Mucosa of rectum (tissue), 2 donors: Measurements from ENCODE around the gene SLC39A7.

ENCODE experiments used
- H3K27ac ChIP-seq, 2 donors: one replicate each; pipeline ENCODE4 v1.7.0; 2013; ENCODE audit warnings: inconsistent platforms in 2 of 2, low read depth in 2 of 2, low read length in 2 of 2
- H3K27me3 ChIP-seq, 2 donors: one replicate each; pipeline ENCODE4 v1.7.0; 2013; ENCODE audit warnings: low read length in 2 of 2; ENCODE audit not compliant: control insufficient read depth in 2 of 2, insufficient read depth in 2 of 2
- H3K36me3 ChIP-seq, 2 donors: one replicate each; pipeline ENCODE4 v1.7.0; 2013; ENCODE audit warnings: low read length in 2 of 2; ENCODE audit not compliant: control insufficient read depth in 2 of 2, insufficient read depth in 2 of 2
- H3K4me1 ChIP-seq, 2 donors: one replicate each; pipeline ENCODE4 v1.7.0; 2013; ENCODE audit warnings: low read length in 2 of 2, mild to moderate bottlenecking in 1 of 2; ENCODE audit not compliant: control insufficient read depth in 2 of 2, insufficient read depth in 2 of 2
- H3K4me3 ChIP-seq, 2 donors: one replicate each; pipeline ENCODE4 v1.7.0; 2013; ENCODE audit warnings: low read length in 2 of 2
- H3K9ac ChIP-seq, 2 donors: one replicate each; pipeline ENCODE4 v1.7.0; 2013; ENCODE audit warnings: low read length in 2 of 2, low read depth in 1 of 2, mild to moderate bottlenecking in 1 of 2
- H3K9me3 ChIP-seq, 2 donors: one replicate each; pipeline ENCODE4 v1.7.0; 2013; ENCODE audit warnings: low read length in 2 of 2; ENCODE audit not compliant: control insufficient read depth in 2 of 2
- donor health status: healthy.
- donor health status: Normal muscosa, but diverticular disease.

The SLC39A7 gene

GRCh38 chr6:33205191-33206026 lies 4.7 kb downstream of the SLC39A7 start:
- H3K4me3 ChIP-seq: peak overlapping the region; percentile 83 to 85
- H3K9ac ChIP-seq: peak overlapping the region; percentile 84 to 90
- H3K4me1 ChIP-seq: peaks cover 33 to 37% of the 10 kb centered on the region in 2 donors
- H3K36me3 ChIP-seq: peaks cover 27 to 30% of the 10 kb centered on the region in 2 donors
- H3K27ac ChIP-seq: peak overlapping the region in 1 of 2 donors; percentile 80
- no peaks in the 10 kb centered on the region for H3K9me3 ChIP-seq
- H3K27me3 ChIP-seq: no peaks in the 10 kb centered on the region

GRCh38 chr6:33206027-33206863 lies 5.6 kb downstream of the SLC39A7 start:
- no peaks in the 10 kb centered on the region for H3K27me3 ChIP-seq
- H3K36me3 ChIP-seq: peaks cover 30 to 31% of the 10 kb centered on the region in 2 donors
- no peak overlapping the region for H3K9ac ChIP-seq
- no peak overlapping the region for H3K27ac ChIP-seq
- H3K9me3 ChIP-seq: no peaks in the 10 kb centered on the region
- no peak overlapping the region for H3K4me3 ChIP-seq
- H3K4me1 ChIP-seq: peaks cover 31 to 36% of the 10 kb centered on the region in 2 donors

GRCh38 chr6:33206864-33207551 lies 6.3 kb downstream of the SLC39A7 start:
- H3K4me1 ChIP-seq: peaks cover 24 to 29% of the 10 kb centered on the region in 2 donors
- H3K36me3 ChIP-seq: peaks cover 26 to 28% of the 10 kb centered on the region in 2 donors
- H3K9me3 ChIP-seq: no peaks in the 10 kb centered on the region
- H3K27ac ChIP-seq: no peak overlapping the region
- peak overlapping the region; percentile 10 to 98 for H3K9ac ChIP-seq
- H3K4me3 ChIP-seq: peak overlapping the region; percentile 72 to 90
- peaks cover 0 to under 1% of the 10 kb centered on the region in 2 donors for H3K27me3 ChIP-seq

GRCh38 chr6:33207552-33208090 lies 7.0 kb downstream of the SLC39A7 start:
- H3K36me3 ChIP-seq: peaks cover 20 to 22% of the 10 kb centered on the region in 2 donors
- H3K9ac ChIP-seq: peak overlapping the region; percentile 97 to 98
- no peaks in the 10 kb centered on the region for H3K9me3 ChIP-seq
- H3K27me3 ChIP-seq: peaks cover 0 to 6% of the 10 kb centered on the region in 2 donors
- H3K27ac ChIP-seq: peak overlapping the region; percentile 87 to 91
- peaks cover 19 to 25% of the 10 kb centered on the region in 2 donors for H3K4me1 ChIP-seq
- H3K4me3 ChIP-seq: peak overlapping the region; percentile 72 to 90

GRCh38 chr6:33208091-33208967 lies 7.7 kb downstream of the SLC39A7 start, which contains the start of gene RING1:
RING1 (plus strand) TSS chr6:33208500; CDS start chr6:33208823, 323 bp downstream.
- Histone ChIP-seq H3K4me1 (peaks cover 25 to 29% of the 10 kb centered on the region in 2 donors), H3K27ac (peak within 1 kb of the TSS; percentile 87 to 91), H3K9me3 (no peaks in the 10 kb centered on the region), H3K27me3 (peaks cover 3 to 13% of the 10 kb centered on the region in 2 donors), H3K9ac (peak within 1 kb of the TSS; percentile 97 to 98), H3K36me3 (peaks cover 13 to 15% of the 10 kb centered on the region in 2 donors), H3K4me3 (peak within 1 kb of the TSS; percentile 72 to 90)

- Histone ChIP-seq H3K36me3 (peaks cover 6 to 10% of the 10 kb centered on the region in 2 donors), H3K27ac (no peak overlapping the region), H3K9me3 (no peaks in the 10 kb centered on the region), H3K9ac (no peak overlapping the region), H3K4me1 (peaks cover 18 to 25% of the 10 kb centered on the region in 2 donors), H3K4me3 (no peak overlapping the region), H3K27me3 (peaks cover 9 to 23% of the 10 kb centered on the region in 2 donors)
Observed at GRCh38 chr6:33209856-33210255, 9.2 kb downstream of the SLC39A7 start.

GRCh38 chr6:33211136-33211535 lies 10.5 kb downstream of the SLC39A7 start:
- H3K9me3 ChIP-seq: no peaks in the 10 kb centered on the region
- no peak overlapping the region for H3K4me3 ChIP-seq
- H3K4me1 ChIP-seq: peaks cover 12 to 19% of the 10 kb centered on the region in 2 donors
- no peak overlapping the region for H3K27ac ChIP-seq
- peaks cover 9 to 28% of the 10 kb centered on the region in 2 donors for H3K27me3 ChIP-seq
- no peak overlapping the region for H3K9ac ChIP-seq
- H3K36me3 ChIP-seq: peaks cover 6 to 10% of the 10 kb centered on the region in 2 donors

- peaks cover 9 to 28% of the 10 kb centered on the region in 2 donors for H3K27me3 ChIP-seq
- H3K9ac ChIP-seq: no peak overlapping the region
- H3K4me3 ChIP-seq: no peak overlapping the region
- H3K36me3 ChIP-seq: peaks cover 6 to 10% of the 10 kb centered on the region in 2 donors
- no peaks in the 10 kb centered on the region for H3K9me3 ChIP-seq
- H3K27ac ChIP-seq: no peak overlapping the region
- peaks cover 12 to 19% of the 10 kb centered on the region in 2 donors for H3K4me1 ChIP-seq
Observed at GRCh38 chr6:33211666-33212422, 11.2 kb downstream of the SLC39A7 start.
